ENCODE results near the gene MTHFS.
"Not testable (repeated sequence)": the region's sequence is repeated elsewhere in the genome, so short reads cannot be mapped to it uniquely, and the experiment has no call there.

The MTHFS gene

DNA sequence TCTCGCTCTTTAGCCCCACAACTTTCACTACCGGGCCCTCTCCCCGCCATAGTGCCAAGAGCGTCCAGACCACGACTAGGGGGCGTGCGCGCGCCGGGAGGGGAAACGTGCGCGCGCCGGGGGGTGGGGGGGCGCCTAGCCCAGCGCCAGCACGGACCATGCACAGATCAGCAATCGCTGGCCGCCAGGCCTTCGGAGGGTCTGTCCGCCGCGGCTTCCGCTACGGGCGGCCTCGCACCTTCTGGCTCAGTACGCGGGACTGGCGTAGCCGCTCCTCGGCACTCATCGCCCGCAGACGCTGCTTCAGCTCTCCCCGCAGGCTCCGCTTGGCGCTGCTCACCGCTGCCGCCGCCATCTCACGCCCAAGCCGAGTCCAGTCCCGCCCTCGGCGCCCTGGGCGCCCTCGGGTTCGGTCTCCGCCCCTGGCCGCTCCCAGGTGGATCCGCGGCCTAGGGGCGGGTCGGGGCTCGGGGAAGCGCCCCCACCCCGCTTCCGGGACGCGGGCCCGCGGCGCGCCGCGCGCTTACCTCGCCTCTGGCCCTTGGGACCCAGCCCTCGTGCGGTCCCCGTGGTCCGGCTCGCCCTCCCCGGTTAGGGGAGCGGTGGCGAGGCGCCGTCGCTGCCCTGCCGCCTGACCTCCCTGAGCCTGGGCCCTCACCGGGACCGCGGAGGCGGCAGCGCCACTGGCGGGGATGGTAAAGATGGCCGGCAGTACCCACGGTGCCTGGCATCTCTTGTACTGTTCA lies at the start of gene MTHFS:
Gene MTHFS (minus strand): TSS at position 381 of the 746 bp plus-strand sequence. CDS start 26 bp downstream, at position 355.
- H3K27ac Mint-ChIP-seq: peak within 1 kb of the TSS; percentile 99
- H3K4me3 Mint-ChIP-seq: peak within 1 kb of the TSS; percentile 99
- no peaks in the 10 kb centered on the region for H3K27me3 Mint-ChIP-seq (ENCODE audit: low read depth)
- H3K36me3 Mint-ChIP-seq (ENCODE audit: low read depth): peaks cover 22% of the 10 kb centered on the region
- no peaks in the 10 kb centered on the region for H3K9me3 Mint-ChIP-seq
- peaks cover 30% of the 10 kb centered on the region for H3K4me1 Mint-ChIP-seq (ENCODE audit: low read depth)
- peak; percentile 76 for DNase-seq (ENCODE audit: low spot score)

DNA sequence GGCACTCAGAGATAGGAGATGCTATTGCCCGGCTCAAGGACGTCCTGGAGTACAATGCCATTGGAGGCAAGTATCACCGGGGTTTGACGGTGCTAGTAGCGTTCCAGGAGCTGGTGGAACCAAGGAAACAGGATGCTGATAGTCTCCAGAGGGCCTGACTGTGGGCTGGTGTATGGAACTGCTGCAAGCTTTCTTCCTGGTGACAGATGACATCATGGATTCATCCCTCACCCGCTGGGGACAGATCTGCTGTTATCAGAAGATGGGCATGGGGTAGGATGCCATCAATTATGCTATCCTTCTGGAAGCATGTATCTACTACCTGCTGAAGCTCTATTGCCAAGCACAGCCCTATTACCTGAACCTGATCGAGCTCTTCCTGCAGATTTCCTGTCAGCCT lies 47.8 kb upstream of the MTHFS start:
- Mint-ChIP-seq H3K27me3 (ENCODE audit: low read depth) (no peaks in the 10 kb centered on the region), H3K9me3 (no peaks in the 10 kb centered on the region), H3K36me3 (ENCODE audit: low read depth) (no peaks in the 10 kb centered on the region), H3K4me1 (ENCODE audit: low read depth) (no peaks in the 10 kb centered on the region), H3K4me3 (no peak overlapping the region), H3K27ac (no peak overlapping the region)
- DNase-seq (ENCODE audit: low spot score): no peak

DNA sequence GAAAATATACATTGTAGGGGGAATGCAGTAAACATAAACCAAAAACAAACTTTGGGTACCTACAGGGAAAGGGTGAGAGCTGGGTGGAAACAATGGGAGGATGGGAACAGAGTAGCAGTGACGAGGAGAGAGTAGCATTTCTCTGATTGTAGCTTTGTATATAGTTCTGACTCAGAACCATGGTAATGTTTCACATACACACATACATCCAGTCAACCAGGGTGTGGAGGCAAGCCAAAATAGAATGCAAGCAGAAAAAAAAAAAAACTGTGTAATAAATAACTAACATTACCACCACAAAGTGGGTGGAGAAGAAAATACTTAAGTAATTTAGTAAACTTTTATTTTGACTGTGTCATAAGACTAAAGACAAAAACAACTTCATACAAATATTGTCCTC lies 47.0 kb upstream of the MTHFS start:
- Mint-ChIP-seq H3K27ac (no peak overlapping the region), H3K9me3 (no peaks in the 10 kb centered on the region), H3K36me3 (ENCODE audit: low read depth) (no peaks in the 10 kb centered on the region), H3K27me3 (ENCODE audit: low read depth) (no peaks in the 10 kb centered on the region), H3K4me3 (no peak overlapping the region), H3K4me1 (ENCODE audit: low read depth) (no peaks in the 10 kb centered on the region)
- DNase-seq (ENCODE audit: low spot score): no peak

DNA sequence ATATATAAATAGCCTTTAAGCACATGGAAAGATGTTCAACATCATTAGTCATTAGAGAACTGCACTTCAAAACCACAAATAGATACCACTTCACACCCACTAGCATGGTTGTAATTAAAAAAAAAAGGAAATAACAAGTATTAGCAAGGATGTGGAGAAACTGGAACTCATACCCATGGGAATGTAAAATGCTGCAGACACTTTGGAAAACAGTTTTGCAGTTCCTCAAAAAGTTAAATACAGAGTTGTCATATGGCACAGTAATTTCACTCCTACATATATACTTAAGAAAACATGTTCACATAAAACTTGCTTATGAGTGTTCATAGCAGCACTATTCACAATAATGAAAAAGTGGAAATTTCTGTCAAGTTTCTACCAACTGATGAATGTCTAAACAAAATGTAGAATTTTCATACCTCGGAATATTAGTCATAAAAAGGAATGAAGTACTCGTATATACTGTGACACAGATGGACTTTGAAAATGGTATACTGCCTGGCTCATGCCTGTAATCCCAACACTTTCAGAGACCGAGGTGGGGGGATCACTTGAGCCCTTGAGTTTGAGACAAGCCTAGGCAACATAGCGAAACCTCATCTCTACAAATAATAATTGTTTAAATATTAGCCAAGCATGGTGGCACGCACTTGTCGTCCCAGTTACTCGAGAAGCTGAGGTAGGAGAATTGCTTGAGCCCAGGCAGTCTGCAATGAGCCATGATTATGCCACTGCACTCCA lies 46.1 kb upstream of the MTHFS start:
- no peak for DNase-seq (ENCODE audit: low spot score)
- no peaks in the 10 kb centered on the region for H3K36me3 Mint-ChIP-seq (ENCODE audit: low read depth)
- no peak overlapping the region for H3K4me3 Mint-ChIP-seq
- H3K4me1 Mint-ChIP-seq (ENCODE audit: low read depth): no peaks in the 10 kb centered on the region
- H3K9me3 Mint-ChIP-seq: no peaks in the 10 kb centered on the region
- no peak overlapping the region for H3K27ac Mint-ChIP-seq
- no peaks in the 10 kb centered on the region for H3K27me3 Mint-ChIP-seq (ENCODE audit: low read depth)

DNA sequence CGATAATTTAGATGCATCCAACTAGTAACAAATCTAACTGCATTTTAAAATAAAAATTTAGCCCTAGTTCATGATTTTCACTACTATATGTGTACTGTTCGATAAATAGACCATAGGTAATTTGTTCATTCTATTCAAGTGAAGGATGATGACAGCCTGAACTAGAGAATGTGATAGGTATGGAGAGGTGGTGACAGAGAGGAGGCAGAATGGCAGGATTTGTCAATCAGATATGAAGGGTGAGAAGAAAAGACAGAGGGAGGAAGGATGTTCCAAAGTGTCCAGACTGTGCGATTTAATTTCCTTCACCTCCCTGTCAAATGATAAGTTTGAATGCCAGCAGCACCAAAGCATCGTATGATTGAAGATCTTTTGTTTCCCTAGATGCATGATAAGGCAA lies 42.6 kb upstream of the MTHFS start:
- H3K9me3 Mint-ChIP-seq: no peaks in the 10 kb centered on the region
- H3K4me3 Mint-ChIP-seq: no peak overlapping the region
- H3K4me1 Mint-ChIP-seq (ENCODE audit: low read depth): no peaks in the 10 kb centered on the region
- H3K36me3 Mint-ChIP-seq (ENCODE audit: low read depth): no peaks in the 10 kb centered on the region
- no peak overlapping the region for H3K27ac Mint-ChIP-seq
- DNase-seq (ENCODE audit: low spot score): no peak
- H3K27me3 Mint-ChIP-seq (ENCODE audit: low read depth): no peaks in the 10 kb centered on the region

DNA sequence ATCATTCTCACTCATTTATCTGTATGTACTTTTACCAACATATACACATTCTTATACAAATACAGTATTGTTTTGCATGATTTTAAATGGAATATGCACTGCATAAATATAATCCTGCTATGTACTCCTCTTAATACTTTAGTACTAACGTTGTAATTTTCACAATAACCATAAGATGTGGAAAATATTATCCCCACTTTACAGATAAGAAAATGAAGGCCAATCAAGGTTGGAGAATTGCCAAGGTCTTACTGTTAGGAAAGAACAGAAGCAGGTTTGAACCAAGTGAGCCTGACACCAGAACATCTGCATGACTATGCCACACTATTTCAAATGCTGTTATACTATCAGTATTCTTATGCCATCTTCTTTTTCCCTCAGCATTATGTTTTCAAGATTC lies 41.3 kb upstream of the MTHFS start:
- no peak overlapping the region for H3K4me3 Mint-ChIP-seq
- H3K9me3 Mint-ChIP-seq: no peaks in the 10 kb centered on the region
- no peaks in the 10 kb centered on the region for H3K27me3 Mint-ChIP-seq (ENCODE audit: low read depth)
- no peak overlapping the region for H3K27ac Mint-ChIP-seq
- no peaks in the 10 kb centered on the region for H3K36me3 Mint-ChIP-seq (ENCODE audit: low read depth)
- DNase-seq (ENCODE audit: low spot score): no peak
- peaks cover 9% of the 10 kb centered on the region for H3K4me1 Mint-ChIP-seq (ENCODE audit: low read depth)

DNA sequence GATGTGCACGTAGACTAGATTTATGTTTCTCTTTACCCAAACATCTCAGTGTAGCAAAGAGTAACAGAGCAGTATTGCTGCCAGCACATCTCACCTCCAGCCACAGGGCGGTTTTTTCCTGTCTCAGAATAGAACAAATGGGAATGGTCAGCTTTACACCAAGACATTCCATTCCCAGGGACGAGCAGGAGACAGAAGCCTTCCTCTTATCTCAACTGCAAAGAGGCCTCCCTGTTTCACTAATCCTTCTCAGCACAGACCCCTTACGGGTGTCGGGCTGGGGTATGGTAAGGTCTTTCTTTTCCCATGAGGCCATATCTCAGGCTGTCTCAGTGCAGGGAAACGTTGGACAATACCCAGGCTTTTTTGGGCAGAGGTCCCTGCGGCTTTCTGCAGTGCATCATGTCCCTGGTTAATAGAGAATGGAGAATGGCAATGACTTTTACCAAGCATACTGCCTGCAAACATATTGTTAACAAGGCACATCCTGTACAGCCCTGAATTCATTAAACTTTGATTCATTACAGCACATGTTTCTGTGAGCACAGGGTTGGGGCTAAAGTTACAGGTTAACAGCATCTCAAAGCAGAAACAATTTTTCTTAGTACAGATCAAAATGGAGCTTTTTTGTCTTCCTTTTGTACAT lies 38.9 kb upstream of the MTHFS start:
- H3K36me3 Mint-ChIP-seq (ENCODE audit: low read depth); H3K27me3 Mint-ChIP-seq (ENCODE audit: low read depth); DNase-seq (ENCODE audit: low spot score); H3K4me3 Mint-ChIP-seq; H3K9me3 Mint-ChIP-seq; H3K27ac Mint-ChIP-seq: not testable (repeated sequence)
- peaks cover 12% of the 10 kb centered on the region for H3K4me1 Mint-ChIP-seq (ENCODE audit: low read depth)

DNA sequence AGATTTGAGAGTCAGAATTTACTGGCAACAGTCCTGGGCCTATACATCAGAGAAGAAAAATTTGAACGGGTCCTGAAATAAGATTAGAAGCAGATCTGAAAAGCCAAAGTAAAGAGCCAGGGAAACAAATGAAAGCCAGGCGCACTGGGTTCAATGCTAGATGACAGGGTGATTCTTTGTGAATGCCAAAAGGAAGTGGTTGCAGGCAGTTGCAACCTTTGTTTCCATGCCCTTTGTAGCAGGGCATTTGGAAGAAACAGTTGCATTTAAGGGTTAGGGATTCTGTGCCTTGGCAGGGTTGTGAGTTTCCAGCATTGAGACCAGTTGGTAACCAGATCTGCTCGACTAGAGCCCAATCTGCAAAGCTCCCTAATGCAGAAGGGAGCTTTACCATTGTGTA lies 36.4 kb upstream of the MTHFS start:
- no peak for DNase-seq (ENCODE audit: low spot score)
- Mint-ChIP-seq H3K9me3 (no peaks in the 10 kb centered on the region), H3K27me3 (ENCODE audit: low read depth) (peaks cover 2% of the 10 kb centered on the region), H3K4me3 (no peak overlapping the region), H3K36me3 (ENCODE audit: low read depth) (no peaks in the 10 kb centered on the region), H3K4me1 (ENCODE audit: low read depth) (peaks cover 12% of the 10 kb centered on the region), H3K27ac (no peak overlapping the region)

DNA sequence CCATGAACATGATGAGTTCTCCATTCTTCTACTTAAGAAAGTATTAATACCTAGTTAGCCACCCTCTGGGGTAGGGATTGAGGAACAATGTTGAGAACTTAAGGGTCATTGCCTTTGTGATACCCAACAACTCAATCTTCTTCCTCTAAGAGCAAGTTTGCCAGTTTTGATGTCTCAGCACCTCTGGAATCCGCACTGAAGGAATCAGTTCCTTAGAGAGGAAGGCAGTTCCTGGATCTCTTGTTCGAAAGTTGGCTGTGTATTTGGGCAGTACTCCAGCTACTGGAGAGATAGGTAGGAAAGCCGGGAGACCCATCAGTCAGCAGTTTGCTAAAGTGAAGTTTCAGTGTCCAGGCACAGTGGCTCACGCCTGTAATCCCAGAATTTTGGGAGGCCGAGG lies 35.6 kb upstream of the MTHFS start:
- H3K4me3 Mint-ChIP-seq: no peak overlapping the region

DNA sequence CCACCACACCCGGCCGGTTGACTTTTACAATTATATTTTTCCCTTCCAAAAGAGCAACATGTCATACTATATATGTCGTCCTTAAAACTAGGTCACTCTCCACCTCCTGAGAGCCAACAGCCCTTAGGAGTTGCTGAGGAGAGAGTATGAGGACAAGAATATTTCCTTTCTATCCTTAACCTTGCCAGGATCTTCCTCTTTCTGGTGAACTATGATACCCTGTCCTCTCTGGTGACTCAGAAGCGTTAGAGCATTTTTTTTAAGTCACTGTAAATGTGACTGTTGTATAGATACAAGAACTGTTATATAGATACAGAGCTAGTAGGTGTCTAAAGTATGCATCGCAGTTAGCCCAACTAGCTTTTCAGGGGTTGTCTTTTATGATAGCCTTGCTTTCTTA lies 33.7 kb upstream of the MTHFS start:
- Mint-ChIP-seq H3K27ac (no peak overlapping the region), H3K9me3 (peaks cover 5% of the 10 kb centered on the region), H3K36me3 (ENCODE audit: low read depth) (peaks cover 3% of the 10 kb centered on the region), H3K27me3 (ENCODE audit: low read depth) (peaks cover 2% of the 10 kb centered on the region), H3K4me3 (no peak overlapping the region), H3K4me1 (ENCODE audit: low read depth) (peaks cover 12% of the 10 kb centered on the region)
- no peak for DNase-seq (ENCODE audit: low spot score)

More for the DNA sequence above, 35.6 kb upstream of the MTHFS start:
- no peak overlapping the region for H3K27ac Mint-ChIP-seq
- H3K9me3 Mint-ChIP-seq: no peaks in the 10 kb centered on the region
- no peaks in the 10 kb centered on the region for H3K36me3 Mint-ChIP-seq (ENCODE audit: low read depth)
- peaks cover 12% of the 10 kb centered on the region for H3K4me1 Mint-ChIP-seq (ENCODE audit: low read depth)
- peaks cover 2% of the 10 kb centered on the region for H3K27me3 Mint-ChIP-seq (ENCODE audit: low read depth)
- no peak for DNase-seq (ENCODE audit: low spot score)

DNA sequence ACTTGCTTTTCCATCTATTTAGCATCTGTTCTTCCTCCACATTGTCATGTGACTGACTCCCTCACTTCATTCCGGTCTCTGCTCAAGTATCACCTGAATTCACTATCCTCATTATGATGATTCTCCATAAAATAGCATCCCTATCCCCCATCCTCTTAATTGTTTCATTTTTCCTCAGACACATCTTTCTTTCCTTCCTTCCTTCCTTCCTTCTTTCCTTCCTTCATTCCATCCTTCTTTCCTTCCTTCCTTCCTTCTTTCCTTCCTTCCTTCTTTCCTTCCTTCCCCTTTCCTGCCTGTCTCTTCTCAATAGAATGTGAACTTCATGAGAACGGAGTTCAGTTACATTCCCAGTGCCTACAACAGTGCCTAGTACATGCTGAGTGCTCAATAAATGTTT lies 32.6 kb upstream of the MTHFS start:
- H3K4me1 Mint-ChIP-seq (ENCODE audit: low read depth): peaks cover 12% of the 10 kb centered on the region
- DNase-seq (ENCODE audit: low spot score): no peak
- peaks cover 2% of the 10 kb centered on the region for H3K27me3 Mint-ChIP-seq (ENCODE audit: low read depth)
- H3K4me3 Mint-ChIP-seq: no peak overlapping the region
- H3K9me3 Mint-ChIP-seq: peaks cover 5% of the 10 kb centered on the region
- no peak overlapping the region for H3K27ac Mint-ChIP-seq
- H3K36me3 Mint-ChIP-seq (ENCODE audit: low read depth): peaks cover 3% of the 10 kb centered on the region

DNA sequence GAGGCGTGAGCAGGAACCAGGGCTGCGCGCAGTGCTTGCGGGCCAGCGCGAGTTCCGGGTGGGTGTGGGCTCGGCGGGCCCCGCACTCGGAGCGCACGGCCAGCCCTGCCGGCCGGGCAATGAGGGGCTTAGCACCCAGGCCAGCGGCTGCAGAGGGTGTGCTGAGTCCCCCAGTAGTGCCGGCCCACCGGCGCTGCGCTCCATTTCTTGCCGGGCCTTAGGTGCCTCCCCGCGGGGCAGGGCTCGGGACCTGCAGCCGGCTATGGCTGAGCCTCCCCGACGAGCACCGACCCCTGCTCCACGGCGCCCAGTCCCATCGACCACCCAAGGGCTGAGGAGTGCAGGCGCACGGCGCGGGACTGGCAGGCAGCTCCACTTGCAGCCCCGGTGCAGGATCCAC lies 29.3 kb upstream of the MTHFS start:
- not testable (repeated sequence) for H3K27ac Mint-ChIP-seq; DNase-seq (ENCODE audit: low spot score); H3K4me3 Mint-ChIP-seq; H3K27me3 Mint-ChIP-seq (ENCODE audit: low read depth)
- Mint-ChIP-seq H3K4me1 (ENCODE audit: low read depth) (peaks cover 12% of the 10 kb centered on the region), H3K9me3 (peaks cover 14% of the 10 kb centered on the region), H3K36me3 (ENCODE audit: low read depth) (peaks cover 20% of the 10 kb centered on the region)

DNA sequence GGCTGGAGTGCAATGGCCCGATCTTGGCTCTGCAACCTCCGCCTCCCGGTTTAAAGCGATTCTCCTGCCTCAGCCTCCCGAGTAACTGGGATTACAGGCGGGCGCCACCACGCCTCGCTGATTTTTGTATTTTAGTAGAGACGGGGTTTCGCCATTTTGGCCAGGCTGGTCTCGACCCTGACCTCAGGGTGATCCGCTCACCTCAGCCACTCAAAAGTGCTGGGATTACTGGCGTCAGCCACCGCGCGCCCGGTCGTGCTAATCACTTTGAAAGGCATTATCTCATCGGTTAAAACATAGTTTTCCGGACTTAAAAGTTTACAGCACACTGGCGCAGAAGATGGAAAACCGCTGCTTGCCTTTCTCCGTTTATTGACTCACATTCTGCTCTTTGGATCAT lies 27.6 kb upstream of the MTHFS start:
- Mint-ChIP-seq H3K27ac (no peak overlapping the region), H3K36me3 (ENCODE audit: low read depth) (peaks cover 35% of the 10 kb centered on the region), H3K27me3 (ENCODE audit: low read depth) (no peaks in the 10 kb centered on the region), H3K4me3 (peak overlapping the region; percentile 62), H3K4me1 (ENCODE audit: low read depth) (peaks cover 12% of the 10 kb centered on the region), H3K9me3 (peaks cover 18% of the 10 kb centered on the region)
- DNase-seq (ENCODE audit: low spot score): no peak

DNA sequence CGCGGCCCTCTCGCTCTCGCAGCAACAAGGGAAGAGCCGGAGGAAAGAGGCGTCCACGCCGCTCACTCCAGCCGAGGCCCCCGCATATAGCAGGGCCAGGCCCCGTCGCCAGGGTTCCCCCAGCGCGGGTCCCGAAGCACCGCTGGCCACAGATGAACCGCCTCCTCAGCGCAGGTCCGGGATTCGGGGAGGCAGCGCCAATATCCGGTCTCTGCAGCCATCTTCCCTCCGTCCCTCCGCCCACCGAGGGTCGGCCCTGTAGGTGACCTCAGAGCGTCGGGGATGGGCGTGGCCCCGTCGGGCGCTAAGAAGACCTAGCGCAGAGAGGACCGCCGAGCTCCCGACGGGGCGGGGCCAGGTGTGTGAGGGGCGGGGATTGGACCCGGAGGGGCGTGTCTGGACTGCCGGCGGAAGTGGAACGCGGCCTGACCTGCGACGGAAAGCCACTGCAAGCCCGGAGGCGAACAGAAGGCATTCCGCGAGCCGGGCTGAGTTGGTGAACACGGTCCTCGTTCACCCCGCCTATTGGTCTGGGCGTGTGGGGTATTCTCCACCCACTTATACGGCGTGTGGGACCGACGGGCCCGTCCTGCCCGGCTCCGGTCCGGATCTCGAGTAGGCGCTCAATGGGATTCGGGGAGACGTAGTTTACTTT lies 26.8 kb upstream of the MTHFS start:
- DNase-seq (ENCODE audit: low spot score): peak; percentile 99
- Mint-ChIP-seq H3K27me3 (ENCODE audit: low read depth) (no peaks in the 10 kb centered on the region), H3K27ac (peak overlapping the region; percentile 95), H3K36me3 (ENCODE audit: low read depth) (peaks cover 41% of the 10 kb centered on the region), H3K4me1 (ENCODE audit: low read depth) (peaks cover 12% of the 10 kb centered on the region), H3K4me3 (peak overlapping the region; percentile 95), H3K9me3 (peaks cover 23% of the 10 kb centered on the region)

All from T-helper 2 cell treated with Interferon-gamma antibody and Interleukin-4, amounts not matched to agents 5 μg/mL and 100 μg/mL, for 36 hours (primary cell).